NOMO-1 treated with DMSO at 0.1 percent for 48 hours (cell line): ENCODE data around the gene PYROXD2.
"Not testable (repeated sequence)": the region's sequence is repeated elsewhere in the genome, so short reads cannot be mapped to it uniquely, and the experiment has no call there.

Experiments
- DNase-seq: peaks from one replicate; lab custom pipeline; 2025; ENCODE audit not compliant: unreplicated experiment; lab: John Stamatoyannopoulos, UW

PYROXD2 gene

GRCh38 chr10:98368644-98369043 is 46.3 kb downstream of the PYROXD2 start:
- DNase-seq = no peak

- no peak for DNase-seq
These were observed 47.2 kb downstream of the PYROXD2 start for GRCh38 chr10:98367604-98368451.

GRCh38 chr10:98366062-98366530 is 48.9 kb downstream of the PYROXD2 start:
- DNase-seq = no peak

GRCh38 chr10:98365406-98366061 is 49.4 kb downstream of the PYROXD2 start:
- DNase-seq = no peak

GRCh38 chr10:98364432-98365102 is 50.4 kb downstream of the PYROXD2 start:
- no peak for DNase-seq

- DNase-seq = no peak
These were observed 51.8 kb downstream of the PYROXD2 start for GRCh38 chr10:98363220-98363619.

GRCh38 chr10:98361131-98362025 is 53.6 kb downstream of the PYROXD2 start:
- DNase-seq = no peak

- DNase-seq = no peak
These were observed 57.7 kb downstream of the PYROXD2 start for GRCh38 chr10:98357194-98357822.

- DNase-seq = no peak
These were observed 60.5 kb downstream of the PYROXD2 start for GRCh38 chr10:98354491-98354890.

GRCh38 chr10:98353170-98353569 is 61.8 kb downstream of the PYROXD2 start:
- DNase-seq = peak; percentile 82

- DNase-seq = no peak
These were observed 63.1 kb downstream of the PYROXD2 start for GRCh38 chr10:98351831-98352402.

- peak; percentile 93 for DNase-seq
These were observed 65.5 kb downstream of the PYROXD2 start for GRCh38 chr10:98349508-98349922.

GRCh38 chr10:98346847-98347246 is 68.1 kb downstream of the PYROXD2 start:
- no peak for DNase-seq

GRCh38 chr10:98344589-98345038 is 70.4 kb downstream of the PYROXD2 start:
- DNase-seq = no peak

GRCh38 chr10:98341701-98342100 is 73.3 kb downstream of the PYROXD2 start:
- DNase-seq = not testable (repeated sequence)

- DNase-seq = peak; percentile 44
These were observed 74.1 kb downstream of the PYROXD2 start for GRCh38 chr10:98340940-98341310.

GRCh38 chr10:98340261-98340939 is 74.6 kb downstream of the PYROXD2 start:
- no peak for DNase-seq

GRCh38 chr10:98339799-98340198 is 75.2 kb downstream of the PYROXD2 start:
- DNase-seq = peak; percentile 34

- DNase-seq = no peak
These were observed 76.1 kb downstream of the PYROXD2 start for GRCh38 chr10:98338896-98339295.
